ENCODE results near the gene TFB1M. TPM values are rescaled to one million over a fixed set of nuclear protein-coding genes. Genes with fewer than 3 reads are reported as not detected.
A peak's percentile ranks its signal among the peaks of the same experiment; 100 is the strongest.

TFB1M gene
- total and polyA plus RNA-seq, 9 of the 15 experiments (the other 6 are each of a cell fraction or from before 2014, with no cell fraction given): 34.6 to 145 (median 40.4) TPM

DNA sequence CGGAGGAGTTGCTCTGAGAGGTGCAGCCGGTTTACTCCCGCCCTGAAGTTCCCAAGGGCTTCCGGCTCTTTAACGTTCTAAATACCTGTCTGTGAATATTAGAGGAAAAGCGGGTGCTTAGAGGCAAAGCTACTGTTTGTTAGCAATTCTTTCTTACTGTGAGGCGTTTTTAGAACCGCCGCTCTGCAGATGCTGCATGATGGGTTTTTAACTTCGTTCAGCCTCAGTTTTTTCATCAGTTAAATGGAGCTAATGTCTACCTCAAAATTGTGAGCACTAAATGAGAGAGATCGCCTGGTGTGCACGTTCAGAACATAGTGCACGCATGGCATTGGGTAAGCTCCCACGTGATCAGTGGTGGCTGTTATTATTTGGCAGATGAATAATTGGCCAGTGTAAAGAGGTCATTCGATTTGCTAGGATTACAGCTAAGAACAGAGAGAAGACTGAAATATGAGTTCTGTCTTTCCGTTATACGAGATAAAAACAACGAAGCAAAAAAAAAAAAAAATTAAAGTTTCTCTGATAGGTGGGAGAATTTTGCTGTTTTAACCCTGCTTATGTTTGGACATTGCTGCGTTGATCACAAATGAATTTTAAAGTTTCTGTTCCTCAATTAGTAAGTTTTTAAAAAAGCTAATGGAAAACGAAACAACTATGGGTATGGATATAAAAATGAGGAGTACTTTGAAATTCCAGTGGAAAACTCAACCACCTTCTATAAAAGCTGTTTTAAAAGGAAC, 660 bp upstream of the TFB1M start (continued):
- TF ChIP-seq, protein P1, sequence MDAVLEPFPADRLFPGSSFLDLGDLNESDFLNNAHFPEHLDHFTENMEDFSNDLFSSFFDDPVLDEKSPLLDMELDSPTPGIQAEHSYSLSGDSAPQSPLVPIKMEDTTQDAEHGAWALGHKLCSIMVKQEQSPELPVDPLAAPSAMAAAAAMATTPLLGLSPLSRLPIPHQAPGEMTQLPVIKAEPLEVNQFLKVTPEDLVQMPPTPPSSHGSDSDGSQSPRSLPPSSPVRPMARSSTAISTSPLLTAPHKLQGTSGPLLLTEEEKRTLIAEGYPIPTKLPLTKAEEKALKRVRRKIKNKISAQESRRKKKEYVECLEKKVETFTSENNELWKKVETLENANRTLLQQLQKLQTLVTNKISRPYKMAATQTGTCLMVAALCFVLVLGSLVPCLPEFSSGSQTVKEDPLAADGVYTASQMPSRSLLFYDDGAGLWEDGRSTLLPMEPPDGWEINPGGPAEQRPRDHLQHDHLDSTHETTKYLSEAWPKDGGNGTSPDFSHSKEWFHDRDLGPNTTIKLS (IDR thresholded peaks at IDR 0.05; ENCODE audit: borderline replicate concordance, low read depth): peak; percentile 10; the same call in 1 of the 2 replicates
- TF ChIP-seq CHD4 (IDR thresholded peaks at IDR 0.05; ENCODE audit: insufficient read depth, insufficient replicate concordance, low read depth, low read length, poor library complexity, severe bottlenecking) (peak; percentile 98), HNRNPUL1 (IDR thresholded peaks at IDR 0.05; ENCODE audit: low read length) (0 out of 2 replicates have a peak, but pooled peaks have one; percentile 35), TRIM24 (IDR thresholded peaks at IDR 0.05) (no peak; a peak in 2 of 4 replicates), MTA3 (IDR thresholded peaks at IDR 0.05; ENCODE audit: borderline replicate concordance) (peak; percentile 11; the same call in 1 of the 2 replicates), ZNF134 (CRISPR knock-in tag; conservative IDR thresholded peaks at IDR 0.05) (no peak), YY1 (IDR thresholded peaks at IDR 0.05; ENCODE audit: borderline replicate concordance in 1 of 3, control insufficient read depth in 1 of 3, extremely low read depth in 1 of 3, insufficient read depth in 3 of 3, insufficient read length in 1 of 3, insufficient replicate concordance in 2 of 3, low read depth in 1 of 3, low read length in 2 of 3) (no peak), SETDB1 (IDR thresholded peaks at IDR 0.05; ENCODE audit: low read length) (no peak), FOXP1 (CRISPR knock-in tag; IDR thresholded peaks at IDR 0.05) (0 out of 2 replicates have a peak, but pooled peaks have one; percentile 37)
- TF ChIP-seq, protein P2, sequence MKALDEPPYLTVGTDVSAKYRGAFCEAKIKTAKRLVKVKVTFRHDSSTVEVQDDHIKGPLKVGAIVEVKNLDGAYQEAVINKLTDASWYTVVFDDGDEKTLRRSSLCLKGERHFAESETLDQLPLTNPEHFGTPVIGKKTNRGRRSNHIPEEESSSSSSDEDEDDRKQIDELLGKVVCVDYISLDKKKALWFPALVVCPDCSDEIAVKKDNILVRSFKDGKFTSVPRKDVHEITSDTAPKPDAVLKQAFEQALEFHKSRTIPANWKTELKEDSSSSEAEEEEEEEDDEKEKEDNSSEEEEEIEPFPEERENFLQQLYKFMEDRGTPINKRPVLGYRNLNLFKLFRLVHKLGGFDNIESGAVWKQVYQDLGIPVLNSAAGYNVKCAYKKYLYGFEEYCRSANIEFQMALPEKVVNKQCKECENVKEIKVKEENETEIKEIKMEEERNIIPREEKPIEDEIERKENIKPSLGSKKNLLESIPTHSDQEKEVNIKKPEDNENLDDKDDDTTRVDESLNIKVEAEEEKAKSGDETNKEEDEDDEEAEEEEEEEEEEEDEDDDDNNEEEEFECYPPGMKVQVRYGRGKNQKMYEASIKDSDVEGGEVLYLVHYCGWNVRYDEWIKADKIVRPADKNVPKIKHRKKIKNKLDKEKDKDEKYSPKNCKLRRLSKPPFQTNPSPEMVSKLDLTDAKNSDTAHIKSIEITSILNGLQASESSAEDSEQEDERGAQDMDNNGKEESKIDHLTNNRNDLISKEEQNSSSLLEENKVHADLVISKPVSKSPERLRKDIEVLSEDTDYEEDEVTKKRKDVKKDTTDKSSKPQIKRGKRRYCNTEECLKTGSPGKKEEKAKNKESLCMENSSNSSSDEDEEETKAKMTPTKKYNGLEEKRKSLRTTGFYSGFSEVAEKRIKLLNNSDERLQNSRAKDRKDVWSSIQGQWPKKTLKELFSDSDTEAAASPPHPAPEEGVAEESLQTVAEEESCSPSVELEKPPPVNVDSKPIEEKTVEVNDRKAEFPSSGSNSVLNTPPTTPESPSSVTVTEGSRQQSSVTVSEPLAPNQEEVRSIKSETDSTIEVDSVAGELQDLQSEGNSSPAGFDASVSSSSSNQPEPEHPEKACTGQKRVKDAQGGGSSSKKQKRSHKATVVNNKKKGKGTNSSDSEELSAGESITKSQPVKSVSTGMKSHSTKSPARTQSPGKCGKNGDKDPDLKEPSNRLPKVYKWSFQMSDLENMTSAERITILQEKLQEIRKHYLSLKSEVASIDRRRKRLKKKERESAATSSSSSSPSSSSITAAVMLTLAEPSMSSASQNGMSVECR (CRISPR knock-in tag; IDR thresholded peaks at IDR 0.05): no peak
- TF ChIP-seq, protein P3, sequence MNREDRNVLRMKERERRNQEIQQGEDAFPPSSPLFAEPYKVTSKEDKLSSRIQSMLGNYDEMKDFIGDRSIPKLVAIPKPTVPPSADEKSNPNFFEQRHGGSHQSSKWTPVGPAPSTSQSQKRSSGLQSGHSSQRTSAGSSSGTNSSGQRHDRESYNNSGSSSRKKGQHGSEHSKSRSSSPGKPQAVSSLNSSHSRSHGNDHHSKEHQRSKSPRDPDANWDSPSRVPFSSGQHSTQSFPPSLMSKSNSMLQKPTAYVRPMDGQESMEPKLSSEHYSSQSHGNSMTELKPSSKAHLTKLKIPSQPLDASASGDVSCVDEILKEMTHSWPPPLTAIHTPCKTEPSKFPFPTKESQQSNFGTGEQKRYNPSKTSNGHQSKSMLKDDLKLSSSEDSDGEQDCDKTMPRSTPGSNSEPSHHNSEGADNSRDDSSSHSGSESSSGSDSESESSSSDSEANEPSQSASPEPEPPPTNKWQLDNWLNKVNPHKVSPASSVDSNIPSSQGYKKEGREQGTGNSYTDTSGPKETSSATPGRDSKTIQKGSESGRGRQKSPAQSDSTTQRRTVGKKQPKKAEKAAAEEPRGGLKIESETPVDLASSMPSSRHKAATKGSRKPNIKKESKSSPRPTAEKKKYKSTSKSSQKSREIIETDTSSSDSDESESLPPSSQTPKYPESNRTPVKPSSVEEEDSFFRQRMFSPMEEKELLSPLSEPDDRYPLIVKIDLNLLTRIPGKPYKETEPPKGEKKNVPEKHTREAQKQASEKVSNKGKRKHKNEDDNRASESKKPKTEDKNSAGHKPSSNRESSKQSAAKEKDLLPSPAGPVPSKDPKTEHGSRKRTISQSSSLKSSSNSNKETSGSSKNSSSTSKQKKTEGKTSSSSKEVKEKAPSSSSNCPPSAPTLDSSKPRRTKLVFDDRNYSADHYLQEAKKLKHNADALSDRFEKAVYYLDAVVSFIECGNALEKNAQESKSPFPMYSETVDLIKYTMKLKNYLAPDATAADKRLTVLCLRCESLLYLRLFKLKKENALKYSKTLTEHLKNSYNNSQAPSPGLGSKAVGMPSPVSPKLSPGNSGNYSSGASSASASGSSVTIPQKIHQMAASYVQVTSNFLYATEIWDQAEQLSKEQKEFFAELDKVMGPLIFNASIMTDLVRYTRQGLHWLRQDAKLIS (CRISPR knock-in tag; IDR thresholded peaks at IDR 0.05): no peak
